ENCODE data around the gene TRAF7.

TRAF7 gene

DNA sequence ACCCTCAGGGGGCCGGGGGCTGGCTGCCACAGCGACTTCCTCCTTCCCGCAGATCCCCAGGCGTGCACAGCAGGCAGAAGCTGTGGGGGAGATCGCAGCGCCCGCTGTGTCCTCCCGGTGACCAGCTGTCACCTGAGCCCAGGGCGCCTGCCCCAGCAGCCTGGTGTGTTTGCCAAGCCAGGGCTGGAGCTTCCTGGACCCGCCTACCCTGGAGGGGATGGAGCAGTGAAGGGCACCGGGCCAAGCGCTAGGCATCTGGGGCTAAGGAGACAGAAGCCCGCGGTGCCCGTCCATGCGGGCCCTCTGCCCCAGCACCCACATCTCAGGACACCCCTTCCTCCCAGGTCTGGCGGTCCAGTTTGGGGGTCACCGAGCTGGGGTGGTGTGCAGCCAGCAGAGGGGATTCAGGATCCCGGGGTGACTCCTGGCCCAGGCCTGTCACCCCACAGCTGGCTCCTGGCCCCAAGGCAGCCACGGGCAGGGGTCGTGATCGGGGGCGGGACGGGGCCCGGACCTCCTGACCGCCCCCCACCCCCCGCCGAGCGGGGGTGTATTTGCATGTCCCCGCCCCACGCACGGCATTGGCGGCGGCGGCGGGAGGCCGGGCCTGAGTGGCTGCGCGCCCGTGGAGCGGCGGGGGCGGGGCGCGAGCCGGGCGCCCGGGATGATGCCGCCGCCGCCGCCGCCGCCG lies 7.5 kb upstream of the TRAF7 start, which contains the start of gene RAB26:
TSS of gene RAB26 (plus strand) at position 645 of the 691 bp plus-strand sequence. CDS start 159 bp downstream, outside the sequence.
- DNase-seq (ENCODE audit: low read depth in 2 of 2) = peak in 1 of 2 donors; percentile 28

DNA sequence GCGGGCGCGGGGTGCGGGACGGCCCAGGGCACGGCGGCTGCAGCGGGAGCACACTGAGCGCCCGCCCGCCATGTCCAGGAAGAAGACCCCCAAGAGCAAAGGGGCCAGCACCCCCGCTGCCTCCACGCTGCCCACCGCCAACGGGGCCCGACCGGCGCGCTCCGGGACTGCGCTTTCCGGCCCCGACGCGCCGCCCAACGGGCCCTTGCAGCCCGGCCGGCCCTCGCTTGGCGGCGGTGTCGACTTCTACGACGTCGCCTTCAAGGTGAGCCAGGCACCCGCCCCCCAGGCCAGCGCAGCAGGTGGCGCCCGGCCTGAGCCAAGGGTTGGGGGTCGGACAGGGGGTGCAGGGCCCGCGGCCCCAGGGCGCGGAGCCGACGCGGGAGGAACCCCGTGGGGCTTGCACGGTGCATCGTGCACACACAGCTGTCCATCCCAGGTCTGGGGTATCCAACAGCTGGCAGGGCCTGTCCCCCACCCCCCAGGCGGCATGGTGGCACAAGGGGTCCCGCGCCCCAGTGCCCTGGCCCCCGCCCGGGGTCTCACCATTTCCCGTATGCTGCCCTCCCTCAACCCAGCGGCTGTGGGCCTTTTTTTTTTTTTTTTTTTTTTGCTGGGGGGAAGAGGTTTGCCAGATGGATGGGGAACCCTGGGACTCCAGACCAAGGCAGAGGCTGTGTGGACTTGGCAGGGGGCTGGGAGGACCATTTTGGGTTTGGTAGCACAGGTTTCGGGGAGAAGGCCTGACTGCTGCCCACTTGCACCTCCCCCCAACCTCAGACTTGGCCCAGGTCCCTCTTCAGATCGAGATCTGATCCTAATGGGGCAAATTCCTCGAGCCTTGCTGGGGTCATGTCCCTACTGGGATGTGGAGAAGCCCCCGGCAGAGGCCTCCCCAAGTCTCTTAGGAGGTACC lies 6.6 kb upstream of the TRAF7 start:
- no peak for DNase-seq (ENCODE audit: low read depth in 2 of 2)

DNA sequence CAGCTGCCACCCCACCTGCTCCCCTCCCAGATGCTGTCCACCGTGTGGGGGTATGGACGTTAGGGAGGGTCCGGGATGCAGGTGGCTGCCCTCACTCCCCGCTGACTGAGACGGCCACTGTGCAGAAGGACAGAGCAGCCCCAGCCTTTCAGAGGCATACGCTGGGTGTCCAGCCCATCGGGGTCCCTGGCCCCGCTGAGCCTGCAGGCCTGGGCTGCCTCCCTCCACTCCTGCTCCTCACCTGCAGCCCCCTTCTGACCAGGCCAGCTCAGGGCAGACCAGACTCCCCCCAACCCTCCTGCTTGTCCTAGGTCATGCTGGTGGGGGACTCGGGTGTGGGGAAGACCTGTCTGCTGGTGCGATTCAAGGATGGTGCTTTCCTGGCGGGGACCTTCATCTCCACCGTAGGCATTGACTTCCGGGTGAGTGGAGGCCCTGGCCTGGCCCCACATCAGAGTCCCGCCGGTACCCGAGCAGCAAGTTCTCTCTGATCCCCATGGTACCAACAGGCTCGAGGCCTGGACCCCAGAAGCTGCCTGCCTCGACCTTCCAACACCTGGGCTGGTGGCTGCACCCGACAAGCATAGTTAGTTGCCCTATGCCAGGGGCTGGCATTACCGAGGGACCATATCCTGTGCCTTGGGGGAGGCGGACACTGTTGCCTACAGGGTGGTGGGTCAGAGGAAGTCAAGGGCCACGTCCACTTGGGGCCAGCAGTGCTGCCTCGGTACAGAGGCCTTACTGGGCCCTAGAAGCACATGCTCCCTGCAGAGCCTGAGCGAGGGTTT lies 5.8 kb upstream of the TRAF7 start:
- DNase-seq (ENCODE audit: low read depth in 2 of 2) = no peak

DNA sequence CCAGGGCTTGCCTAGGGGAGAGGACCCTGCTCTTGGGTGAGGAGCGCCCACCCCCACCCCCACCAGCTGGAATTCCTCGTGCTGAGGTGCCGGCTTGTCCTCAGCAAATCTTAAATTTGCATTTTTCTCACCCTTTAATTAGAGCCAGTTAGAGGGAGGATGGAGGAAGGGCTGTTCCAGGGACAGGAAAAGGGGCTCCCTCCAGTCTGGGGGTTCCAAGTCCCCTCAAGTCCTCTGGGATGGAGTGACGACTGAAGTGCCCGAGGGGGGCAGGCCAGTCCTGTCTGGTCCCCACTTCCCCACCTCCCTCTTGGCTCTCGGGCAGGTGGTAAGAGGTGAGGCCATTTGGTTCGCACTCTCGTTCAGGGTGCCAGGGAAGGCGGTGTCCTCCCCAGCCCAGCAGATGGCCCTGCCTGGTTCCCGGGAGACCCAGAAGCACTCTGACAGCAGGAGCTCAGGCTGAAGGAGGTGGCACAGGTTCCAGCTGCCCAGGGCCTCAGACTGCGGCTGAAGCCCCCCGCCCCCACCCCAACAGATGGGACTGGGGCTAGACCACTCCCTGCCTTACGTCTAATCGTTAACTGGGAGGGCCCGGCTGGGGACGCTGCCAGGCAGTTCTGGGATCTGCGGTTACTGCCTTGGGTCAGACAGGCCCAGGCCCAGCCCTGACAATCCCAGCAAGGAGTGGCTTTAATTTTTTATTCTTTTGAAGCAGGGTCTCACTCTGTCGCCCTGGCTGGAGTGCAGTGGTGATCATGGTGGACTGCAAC lies 5.0 kb upstream of the TRAF7 start:
- no peak for DNase-seq (ENCODE audit: low read depth in 2 of 2)

DNA sequence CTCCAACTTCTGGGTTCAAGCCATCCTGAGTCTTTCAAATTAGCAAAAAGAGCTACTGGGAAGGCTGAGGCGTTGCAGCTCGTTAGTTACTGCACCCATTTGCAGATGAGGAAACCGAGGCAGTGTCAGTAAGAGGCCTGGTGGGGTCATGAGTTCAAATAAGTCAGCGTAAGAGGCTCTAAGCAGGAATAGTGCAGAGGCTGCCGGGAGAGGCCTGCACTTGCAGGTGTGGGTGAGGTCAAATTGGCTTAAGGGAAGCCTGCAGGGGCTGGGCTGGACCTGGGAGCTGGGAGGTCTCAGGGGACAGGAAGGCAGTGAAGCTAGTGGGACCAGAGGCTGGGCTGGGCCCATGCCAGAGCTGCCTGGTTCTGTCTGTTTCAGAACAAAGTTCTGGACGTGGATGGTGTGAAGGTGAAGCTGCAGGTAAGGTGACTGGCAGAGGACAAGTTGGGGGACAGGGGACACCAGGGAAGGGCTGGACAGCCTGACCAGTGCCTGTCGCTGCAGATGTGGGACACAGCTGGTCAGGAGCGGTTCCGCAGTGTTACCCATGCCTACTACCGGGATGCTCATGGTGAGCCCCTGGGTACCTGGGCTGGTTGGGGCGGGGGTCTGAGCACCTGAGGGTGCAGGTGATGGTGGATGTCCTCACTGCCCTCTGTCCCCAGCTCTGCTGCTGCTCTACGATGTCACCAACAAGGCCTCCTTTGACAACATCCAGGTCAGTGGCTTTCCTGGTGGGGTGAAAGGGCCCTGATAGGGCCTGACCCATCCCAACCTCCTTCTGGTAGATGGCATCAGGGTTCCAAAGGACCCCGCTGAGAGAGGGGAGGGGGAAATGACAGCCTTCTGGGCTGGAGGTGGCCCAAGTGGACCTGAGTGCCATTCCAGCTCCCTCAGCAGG lies 4.1 kb upstream of the TRAF7 start:
- no peak for DNase-seq (ENCODE audit: low read depth in 2 of 2)

DNA sequence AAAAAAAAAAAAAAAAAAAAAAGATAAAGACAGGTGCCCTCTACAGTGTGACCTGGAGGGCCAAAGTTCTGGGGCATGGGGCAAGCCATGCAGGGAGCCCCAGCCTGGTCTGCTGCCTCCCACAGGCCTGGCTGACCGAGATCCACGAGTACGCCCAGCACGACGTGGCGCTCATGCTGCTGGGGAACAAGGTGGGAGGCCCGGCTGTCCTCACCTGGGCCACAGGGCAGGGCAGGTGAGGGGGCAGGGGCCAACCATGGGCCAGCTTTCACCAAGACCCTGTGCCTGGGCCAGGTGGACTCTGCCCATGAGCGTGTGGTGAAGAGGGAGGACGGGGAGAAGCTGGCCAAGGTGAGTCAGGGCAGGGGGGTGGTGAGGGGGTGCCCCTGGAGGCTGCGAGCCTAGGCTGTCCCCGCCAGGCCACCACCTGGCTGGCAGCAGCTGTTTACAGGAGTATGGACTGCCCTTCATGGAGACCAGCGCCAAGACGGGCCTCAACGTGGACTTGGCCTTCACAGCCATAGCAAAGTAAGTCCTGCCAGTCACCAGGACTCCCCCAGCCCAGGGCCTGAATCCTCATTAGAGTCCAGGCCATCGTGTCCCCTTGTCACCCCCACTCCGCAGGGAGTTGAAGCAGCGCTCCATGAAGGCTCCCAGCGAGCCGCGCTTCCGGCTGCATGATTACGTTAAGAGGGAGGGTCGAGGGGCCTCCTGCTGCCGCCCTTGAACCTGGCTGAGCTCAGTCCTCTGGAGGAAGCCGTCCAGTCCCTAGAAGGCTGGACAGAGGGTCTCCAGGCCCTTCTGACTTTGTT lies 2.7 kb upstream of the TRAF7 start:
- no peak for DNase-seq (ENCODE audit: low read depth in 2 of 2)

DNA sequence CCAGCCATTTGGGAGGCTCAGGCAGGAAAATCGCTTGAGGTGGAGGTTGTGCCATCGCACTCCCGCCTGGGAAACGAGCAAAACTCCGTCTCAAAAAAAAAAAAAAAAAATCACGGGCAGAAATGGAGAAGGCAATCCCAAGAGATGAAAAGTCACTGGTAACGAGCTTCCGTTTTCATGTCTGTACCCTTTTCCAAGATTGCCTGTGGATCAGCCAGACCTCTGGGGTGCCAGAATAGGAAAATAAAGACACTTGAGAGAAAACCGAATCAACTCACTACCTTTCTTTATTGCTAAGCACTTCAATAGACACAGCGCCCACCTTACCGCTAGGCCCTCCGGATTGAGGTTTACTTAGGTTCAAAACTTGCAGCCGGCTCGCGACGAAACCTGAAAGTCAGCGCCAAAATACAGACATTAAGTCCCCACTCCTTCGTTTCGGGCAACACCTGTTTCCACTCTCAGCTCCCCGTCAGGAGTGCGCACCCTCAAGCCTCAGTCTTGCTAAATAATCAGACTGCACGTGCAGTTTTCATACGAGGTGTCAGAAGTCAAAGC lies 970 bp upstream of the TRAF7 start:
- no peak for DNase-seq (ENCODE audit: low read depth in 2 of 2)

DNA sequence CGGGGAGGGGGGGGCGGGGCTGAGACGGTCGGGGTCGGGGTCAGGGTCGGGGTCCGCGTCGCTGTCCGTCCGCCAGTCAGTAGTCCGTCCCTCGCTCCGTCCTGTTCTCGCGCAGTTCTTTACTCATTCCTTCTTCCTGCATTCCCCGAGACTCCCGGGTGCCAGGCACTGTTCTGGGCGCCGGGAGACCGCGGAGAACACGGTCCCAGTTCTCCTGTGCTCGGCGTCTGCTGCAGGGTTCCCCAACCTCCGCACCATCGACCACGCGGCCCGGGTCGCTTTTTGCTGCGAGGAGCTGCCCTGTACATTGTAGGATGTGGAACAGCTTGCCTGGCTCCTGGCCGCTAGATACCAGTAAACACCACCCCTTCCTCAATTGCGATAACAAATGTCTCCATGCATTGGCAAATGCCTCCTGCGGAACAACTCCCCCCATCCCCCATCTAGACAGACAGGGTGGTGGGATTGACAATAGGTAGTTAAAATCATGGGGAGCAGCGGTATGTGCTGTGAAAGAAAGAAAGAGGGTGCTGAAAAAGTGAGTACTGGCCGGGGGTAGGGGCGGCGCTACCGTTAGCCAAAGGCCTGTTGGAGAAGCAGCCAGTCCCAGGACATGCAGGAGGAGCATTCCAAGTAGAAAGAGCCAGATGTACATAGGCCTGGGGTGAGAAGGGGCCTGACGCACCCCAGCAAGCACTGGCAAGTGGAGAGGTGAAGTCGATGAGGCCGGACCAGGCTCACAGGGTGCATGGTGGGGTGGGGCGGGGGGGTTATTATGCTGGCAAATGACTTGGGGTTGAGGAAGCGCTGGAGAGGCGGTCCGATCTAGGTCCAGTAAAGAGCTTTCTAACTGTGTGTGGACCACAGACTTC lies 631 bp downstream of the TRAF7 start:
- no peak for DNase-seq (ENCODE audit: low read depth in 2 of 2)

DNA sequence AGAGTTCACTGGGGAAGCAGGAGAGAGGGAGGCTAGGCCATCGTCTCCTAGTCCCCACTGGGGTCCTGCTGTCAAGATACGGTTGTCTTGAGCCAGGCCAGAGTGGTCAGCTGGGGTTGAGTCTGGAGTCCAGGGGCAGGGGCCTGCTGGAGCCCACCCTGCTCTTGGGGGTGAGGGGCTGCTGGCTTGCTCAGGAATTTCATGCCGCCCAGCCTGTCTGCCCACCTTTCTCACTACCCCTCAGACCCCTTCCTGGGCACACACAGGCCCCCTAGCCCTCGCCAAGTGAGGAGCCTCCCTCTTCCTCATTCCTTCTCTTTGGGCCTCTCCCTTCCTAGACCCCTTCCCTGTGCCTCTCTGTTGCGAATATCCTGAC lies 1.3 kb downstream of the TRAF7 start:
- no peak for DNase-seq (ENCODE audit: low read depth in 2 of 2)

DNA sequence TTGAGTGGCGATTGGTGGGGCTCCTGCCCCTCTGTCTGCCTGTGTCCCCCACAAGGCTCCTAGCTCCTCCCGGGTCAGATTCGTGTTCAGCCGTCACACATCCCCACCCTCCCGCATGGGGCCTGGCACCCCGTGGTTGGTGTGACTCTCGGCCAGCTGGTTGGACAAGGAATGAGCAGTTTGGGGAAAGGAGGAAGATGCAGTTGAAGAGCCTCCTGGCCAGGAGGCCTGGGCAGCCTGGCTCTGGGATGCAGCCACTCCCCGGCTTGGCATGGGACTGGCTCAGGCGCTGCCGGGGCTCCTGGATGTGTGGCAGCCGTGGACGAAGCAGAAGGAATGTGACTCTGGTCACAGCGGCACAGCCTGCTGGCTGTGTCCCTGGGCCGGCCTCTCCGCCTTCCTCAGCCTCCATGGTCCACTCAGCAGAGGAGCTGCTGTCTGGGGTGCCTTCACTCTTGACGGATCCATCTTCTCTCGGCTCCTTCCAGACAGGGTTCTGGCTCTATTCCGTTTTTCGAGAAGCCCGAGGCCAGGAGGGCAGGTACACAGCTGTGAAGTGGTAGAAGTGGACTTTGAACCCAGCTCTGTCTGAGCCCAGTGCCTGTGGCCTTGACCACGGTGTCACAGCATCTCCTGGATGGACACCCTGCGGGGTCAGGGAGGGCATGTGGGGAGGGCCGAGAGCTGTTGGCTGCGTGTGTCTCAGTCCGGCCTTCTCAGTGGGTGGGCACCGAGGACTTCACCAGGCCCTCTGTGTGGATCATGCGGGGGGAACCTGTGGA lies 2.1 kb downstream of the TRAF7 start:
- no peak for DNase-seq (ENCODE audit: low read depth in 2 of 2)

DNA sequence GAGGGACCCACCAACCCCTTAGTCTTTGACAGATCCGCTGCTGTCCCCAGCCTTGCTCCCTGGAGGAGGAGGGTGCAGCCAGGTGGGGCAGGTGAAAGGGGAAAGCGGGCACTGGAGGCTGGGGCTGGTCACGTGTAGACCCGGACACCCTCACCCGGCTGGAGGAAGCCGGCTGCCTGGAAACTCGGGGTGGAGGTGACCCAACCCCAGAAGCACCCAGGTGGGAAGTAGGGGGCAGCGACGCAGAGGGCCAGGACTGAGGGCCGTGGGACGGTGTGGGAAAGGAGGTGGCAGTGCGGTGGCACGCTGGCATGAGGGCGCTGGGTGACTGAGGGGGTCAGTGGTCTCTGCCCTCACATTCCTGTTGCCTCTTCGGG lies 2.7 kb downstream of the TRAF7 start:
- no peak for DNase-seq (ENCODE audit: low read depth in 2 of 2)

DNA sequence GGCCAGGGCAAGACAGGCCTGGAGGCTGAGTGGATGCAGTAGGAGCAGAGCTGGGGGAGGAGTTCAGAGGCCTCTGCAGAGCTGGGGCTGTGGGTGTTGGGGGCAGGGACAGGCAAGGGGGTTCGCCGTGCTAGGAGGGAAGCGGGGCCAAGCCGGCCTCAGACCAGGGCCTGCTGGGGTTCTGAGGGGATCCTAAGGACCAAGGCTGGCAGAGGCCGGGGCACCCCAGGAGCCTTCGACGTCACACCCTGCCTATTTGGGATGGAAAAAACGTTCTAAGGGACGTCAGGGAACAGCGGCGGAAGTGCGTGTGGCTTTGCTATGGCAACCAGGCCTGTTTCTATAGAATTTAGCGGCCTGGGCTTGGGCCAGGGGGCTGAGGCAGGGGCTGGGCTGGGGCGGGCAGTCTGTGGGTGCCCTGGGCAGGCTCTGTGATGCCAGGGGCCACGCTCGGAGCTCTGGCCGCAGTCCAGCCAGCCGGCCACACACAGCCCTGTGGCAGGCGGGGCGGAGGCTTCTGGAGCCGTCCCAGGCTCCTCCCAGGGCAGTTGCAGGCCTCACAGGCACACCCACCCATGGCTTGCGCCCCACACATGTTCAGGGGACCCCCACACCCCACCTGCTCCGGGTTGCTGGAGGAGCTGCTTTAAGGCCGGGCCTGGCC lies 3.7 kb downstream of the TRAF7 start:
- DNase-seq (ENCODE audit: low read depth in 2 of 2) = no peak

DNA sequence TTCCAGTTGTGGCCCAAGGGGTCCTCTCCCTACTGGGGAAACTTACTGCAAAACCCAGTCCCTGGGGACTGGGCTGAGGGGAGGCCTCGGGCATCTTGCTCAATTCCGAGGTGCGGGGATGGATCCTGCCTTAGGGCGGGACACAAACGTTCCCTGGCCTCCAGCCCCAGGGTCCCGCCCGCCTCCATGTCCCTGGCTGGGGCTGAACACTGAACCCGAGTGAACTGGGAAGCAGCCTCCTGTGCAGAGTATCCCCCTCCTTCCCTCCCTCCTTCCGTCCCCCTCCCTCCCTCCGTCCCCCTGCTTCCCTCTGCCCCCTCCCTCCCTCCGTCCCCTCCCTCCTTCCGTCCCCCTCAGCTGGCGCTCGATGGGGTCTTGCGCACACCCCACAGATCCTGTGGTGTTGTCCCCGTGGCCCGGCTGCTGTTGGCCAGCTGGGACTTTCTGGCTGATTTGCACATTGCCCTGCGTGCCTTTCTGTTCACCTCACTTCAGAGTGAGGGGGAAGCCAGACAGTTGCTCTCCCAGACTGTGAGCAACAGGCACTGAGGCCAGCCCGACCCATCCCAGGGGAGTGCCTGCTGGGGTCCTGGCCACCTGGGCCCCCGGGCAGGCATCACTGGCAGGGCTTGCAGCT lies 5.5 kb downstream of the TRAF7 start:
- DNase-seq (ENCODE audit: low read depth in 2 of 2) = no peak

DNA sequence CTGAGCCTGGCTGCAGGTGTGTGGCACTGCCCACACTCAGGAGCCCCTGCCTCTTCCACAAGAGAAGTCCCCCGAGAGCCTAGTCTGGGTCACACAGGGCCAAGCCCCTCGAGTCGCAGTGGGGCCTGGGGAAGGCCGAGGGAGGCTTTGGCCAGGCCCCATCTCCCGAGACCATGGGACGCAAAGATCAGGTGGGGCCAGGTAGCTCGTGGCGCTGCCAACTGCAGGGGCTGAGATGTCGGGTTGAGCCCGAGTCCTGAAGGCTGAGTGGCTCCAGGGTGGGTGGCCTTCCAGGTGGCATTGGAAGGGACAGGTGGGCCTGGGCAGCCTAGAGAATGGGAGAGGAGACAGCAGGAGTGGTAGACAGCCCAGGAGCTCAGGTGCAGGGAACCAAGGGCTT lies 6.3 kb downstream of the TRAF7 start:
- DNase-seq (ENCODE audit: low read depth in 2 of 2) = no peak

DNA sequence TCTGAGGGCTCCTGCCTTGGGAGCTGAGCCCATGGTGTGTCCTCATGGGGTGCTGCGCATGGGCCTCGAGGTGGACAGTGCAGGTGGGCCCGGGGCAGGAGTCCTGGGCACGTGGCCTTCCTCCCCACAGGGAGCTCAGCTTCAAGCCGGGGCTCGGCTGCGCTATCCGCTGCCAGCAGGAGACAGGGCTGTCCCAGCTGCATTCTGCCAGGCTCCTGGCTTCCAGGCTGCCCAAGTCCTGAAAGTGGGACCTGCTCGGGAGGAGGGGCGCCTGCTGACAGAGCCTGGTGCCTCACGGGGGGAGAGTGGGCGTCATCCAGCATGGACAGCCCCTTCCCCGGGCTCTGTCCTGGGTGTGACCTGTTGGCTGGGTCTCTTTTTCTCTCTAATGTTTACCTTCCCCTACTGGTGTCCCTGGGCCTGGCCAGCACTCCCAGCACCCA lies 7.1 kb downstream of the TRAF7 start:
- no peak for DNase-seq (ENCODE audit: low read depth in 2 of 2)

DNA sequence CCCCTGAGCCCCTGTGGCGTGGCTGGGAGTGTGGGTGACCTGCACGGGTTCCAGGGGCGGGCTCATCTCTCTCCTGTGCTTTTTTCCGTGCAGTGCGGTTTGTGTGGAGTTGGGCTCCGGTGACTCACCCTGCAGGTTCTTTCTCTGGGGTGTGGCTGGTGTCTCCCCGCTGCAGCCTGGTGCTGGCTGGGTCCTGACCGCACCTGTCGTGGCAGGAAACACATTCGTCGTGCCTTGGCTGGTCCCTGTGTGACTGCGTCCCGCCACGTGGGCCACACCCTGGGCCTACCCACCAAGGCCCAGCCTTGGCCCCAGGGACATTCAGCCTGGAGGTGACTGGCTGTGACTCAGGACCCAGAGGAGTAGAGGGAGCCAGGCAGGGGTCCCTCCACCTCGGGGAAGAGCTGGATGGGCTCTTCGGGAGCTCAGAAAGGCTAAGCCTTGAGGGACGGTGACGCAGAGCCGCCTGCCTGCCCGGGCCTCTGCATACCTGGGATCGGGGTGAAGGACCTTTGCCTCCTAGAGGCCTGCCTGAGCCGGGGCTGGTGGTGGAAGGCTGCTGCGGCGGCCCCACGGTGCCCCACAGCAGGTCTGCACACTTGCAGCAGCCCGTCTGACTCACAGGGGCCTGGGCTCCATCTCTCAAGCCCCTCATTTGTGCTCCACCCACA lies 7.8 kb downstream of the TRAF7 start:
- DNase-seq (ENCODE audit: low read depth in 2 of 2) = no peak

All from stimulated activated CD8-positive, alpha-beta memory T cell treated with anti-CD3 and anti-CD28 coated beads, Interleukin-2, amount 100 ng/mL, for 1 hour (primary cell).